Medulla oblongata (tissue), 1 donor: Measurements from ENCODE around the gene DCDC2.
"Not testable (repeated sequence)": the region's sequence is repeated elsewhere in the genome, so short reads cannot be mapped to it uniquely, and the experiment has no call there.

ENCODE experiments used
- DNase-seq: peaks from one replicate; pipeline ENCODE4 v3.0.0-alpha.2; 2015; ENCODE audit errors: extremely low spot score

The DCDC2 gene

DNA sequence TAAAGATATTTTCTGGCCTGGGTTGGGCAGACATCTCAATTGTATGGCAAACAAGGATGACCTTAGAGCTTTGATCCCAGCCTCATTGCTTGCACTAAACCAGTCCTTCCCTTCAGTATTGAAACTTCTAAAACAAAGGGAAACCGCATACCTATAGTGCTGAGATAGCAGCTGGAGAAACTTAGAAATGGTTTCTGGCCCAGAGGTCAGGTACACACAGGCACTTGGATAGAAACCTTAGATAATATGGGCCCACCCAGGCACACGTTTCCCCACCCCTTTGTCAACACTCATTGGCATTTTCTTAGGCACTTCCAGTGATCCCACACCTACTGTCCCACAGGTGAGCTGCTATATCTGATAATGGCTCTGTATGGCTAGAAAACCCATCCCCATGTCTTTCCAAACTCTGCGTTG is 209.7 kb downstream of the DCDC2 start:
- no peak for DNase-seq

DNA sequence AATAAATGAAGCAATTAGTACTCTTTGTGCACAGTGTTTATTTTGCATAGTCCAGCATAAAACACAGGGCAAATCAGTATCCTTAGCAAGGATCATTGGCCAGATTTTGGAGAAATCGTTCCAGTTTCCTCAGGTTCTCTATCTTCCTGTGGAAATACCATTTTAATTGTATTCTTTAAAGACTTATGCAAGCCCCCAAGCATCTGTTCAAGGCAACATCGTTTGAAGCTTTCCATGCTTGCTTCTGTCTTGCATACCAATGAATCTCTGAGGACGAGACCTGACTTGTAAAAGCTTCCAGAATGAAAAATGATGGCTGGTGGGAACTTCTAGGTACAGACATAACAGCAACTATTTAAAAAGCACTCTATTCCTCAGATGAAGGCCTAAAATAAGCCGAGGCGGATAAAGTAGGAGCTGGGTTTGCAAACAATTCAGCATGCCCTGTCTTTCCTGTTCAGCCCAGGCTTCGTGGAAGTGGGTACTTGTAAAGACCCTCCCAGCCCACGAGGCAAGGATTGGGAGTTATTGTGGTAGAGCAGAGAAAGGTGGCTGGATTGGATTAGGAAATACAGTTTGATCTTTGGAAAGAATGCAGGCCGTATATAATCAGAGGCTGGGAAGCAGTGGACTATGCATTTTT is 210.2 kb downstream of the DCDC2 start:
- DNase-seq, result no peak

DNA sequence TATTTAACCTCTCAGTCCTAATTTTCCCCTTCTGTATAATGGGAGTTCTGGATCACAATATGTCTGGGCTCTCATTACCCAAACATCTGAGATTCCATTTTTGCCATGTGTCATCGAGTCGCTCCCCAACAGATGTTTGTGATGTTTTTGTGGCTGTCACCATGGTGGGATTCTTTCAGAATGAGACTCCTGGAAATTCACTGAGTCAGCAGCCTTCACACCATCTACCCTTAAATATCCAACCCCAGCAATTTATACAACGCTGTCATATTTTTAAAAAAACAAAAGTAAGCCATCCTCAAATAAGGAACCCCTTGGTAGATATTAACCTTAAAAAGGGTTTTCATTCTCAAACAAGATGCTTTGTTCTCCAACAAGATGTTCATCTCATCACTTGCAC is 211.0 kb downstream of the DCDC2 start:
- DNase-seq, result no peak

DNA sequence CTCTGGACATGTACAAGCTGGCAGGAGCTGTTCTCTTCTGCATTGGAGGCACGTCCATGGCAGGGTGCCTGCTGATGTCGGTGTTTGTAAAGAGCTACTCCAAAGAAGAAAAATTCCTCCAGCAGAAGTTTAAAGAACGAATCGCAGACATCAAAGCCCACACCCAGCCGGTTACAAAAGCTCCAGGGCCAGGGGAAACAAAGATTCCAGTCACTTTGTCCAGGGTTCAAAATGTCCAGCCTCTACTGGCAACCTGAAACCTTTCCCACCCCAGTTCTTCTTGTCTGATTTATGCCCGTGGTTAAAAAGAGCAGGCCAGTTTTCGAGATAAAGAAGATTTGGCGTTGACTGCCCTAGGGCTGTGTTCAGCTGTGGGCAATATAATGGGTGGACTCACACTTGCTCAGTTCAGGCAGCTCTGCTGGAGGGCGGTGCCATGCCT is 212.1 kb downstream of the DCDC2 start:
- no peak for DNase-seq

DNA sequence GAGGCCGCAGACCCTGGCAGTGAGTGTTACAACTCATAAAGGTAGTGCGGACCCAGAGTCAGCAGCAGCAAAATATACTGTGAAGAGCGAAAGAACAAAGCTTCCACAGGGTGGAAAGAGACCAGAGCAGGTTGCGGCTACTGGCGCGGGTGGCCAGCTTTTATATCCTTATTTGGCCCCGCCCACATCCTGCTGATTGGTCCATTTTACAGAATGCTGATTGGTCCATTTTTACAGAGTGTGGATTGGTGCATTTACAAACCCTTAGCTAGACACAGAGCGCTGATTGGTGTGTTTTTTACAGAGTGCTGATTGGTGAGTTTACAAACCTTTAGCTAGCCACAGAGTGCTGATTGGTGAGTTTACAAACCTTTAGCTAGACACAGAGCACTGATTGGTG is 215.1 kb downstream of the DCDC2 start:
- DNase-seq, result not testable (repeated sequence)

DNA sequence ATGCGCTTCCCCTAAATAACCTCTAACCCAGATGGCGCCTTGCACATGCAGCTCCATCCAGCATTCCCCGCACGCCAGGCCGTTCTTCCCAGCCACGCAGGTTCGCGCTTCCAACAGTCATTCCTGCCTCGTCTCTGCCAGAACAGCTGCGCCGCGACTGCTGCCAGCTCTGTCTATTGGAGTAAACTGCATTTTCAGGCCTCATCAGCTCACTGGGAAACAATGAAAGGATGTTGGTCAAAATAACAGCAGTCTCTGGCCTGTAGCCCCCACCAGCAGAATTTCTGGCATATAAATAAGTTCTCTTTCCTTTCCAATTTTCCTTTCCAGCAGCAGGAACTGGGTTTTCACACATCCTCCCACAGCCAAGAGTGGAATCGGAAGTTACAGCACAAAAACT is 217.3 kb downstream of the DCDC2 start:
- DNase-seq, result peak; percentile 18

DNA sequence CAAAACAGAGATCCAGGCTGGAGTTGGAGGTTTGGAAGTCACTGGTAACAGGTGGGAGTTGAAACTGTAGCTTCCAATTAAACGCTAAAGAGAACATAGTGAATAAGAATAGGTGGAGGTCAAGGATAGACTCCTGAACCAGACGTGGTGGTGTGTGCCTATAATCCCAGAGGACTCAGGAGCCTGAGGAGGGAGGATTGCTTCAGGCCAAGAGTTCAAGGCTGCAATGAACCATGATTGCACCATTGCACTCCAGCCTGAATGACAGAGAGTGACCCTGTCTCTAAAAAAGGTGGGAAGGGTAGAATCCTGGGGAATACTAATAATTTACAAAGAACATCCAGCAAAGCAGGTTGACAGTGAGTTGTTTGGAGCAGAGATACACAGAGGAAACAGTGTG is 218.2 kb downstream of the DCDC2 start:
- DNase-seq, result no peak

DNA sequence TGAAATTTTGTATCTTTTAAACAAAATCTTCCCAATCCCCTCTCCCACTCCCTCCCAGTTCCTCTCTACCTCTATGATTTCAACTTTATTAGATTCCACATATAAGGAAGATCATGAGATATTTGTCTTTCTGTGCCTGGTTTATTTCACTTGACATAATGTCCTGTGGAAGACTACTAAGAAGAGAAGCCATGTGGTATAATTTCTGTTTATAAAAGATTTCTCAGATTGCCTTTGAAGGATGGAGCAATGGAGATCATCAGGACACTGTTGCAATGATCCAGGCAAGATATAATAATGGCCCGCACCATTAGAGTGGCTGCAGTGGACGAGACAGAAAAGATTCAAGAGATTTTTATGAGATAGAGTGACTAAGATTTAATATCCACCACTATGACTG is 218.8 kb downstream of the DCDC2 start:
- no peak for DNase-seq

DNA sequence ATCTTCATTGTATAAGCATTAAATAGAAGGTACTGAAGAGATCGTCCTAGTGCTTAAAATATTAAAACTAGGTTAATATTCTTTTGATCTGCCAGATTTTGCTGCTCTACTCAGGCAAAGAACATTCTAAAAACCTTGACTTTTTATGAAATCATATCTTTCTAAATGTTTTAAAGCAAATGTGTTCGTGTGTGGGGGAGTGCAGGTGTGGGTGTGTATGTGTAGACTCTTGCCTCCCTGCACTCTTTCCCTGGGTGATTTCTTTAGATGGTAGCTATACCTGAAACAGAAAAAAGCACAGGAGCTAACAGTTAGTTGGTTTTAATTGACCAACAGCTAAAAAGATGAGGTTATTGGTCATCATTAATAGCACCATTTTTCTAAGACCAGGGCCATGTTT is 226.1 kb downstream of the DCDC2 start:
- no peak for DNase-seq

DNA sequence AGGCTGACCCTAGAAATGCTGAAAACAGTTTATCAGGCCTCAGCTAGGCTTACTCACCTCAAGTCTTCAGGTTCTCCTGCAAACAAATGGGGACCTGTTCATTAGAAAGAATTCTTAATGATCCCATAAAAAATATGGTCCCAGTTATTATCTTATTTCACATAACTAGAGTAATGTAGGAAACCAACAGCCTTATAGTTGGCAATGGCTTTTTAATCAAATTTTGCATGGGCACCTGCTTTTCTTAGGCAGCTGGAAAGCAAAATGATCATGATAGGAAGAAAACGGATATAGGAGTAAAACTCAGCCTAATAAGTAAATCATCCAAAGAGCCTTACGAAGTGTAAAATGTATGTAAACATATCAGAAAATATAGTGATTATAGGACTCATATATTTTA is 230.5 kb downstream of the DCDC2 start:
- no peak for DNase-seq

DNA sequence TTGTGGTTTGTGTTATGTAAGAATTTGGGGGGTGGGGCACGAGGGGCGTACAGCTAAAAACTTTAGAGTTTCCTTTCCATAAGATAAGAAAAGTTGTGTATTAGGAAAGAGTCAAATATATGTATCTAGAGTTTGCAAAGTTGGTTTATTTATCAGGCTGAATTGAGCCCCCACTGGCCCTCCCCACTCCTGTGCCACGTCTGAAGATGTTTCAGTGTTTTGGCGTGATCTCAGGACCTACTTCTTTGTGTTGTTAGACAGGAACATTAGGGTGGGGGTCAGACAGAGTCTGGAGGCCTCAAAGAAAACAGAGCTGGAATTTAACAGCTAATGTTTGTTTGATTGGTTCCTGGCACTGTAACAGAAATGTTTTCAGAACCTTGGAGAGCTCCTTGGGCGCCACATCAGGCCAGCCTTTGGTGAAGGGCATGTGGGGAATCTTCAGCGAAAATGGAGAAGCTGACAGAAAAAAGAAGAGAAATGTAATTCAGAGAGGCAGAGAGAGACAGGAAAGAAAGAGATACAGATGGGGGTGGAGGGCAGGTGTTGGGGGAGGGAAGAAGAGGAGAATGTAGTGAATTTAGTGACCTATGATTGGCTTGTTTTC is 231.2 kb downstream of the DCDC2 start:
- peak; percentile 75 for DNase-seq

DNA sequence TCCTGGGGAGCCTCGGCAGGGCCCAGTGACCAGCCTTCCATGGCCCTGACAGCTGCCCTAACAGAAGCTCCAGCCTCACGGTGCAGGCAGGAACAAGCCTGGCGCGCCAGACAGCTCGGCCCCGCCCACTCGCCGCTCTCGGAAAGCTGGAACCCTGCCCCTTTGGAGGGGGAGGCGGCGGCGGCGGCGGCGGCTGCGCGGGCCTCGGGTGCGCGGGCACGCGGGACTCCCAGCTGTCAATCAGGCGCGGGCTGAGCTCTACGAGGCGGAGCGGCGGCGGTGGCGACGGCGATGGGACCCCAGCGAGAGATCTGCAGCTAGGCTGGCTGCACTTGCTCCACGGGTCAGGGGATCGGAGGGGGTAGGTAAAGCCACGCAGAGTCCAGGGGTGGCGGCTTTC is 231.9 kb downstream of the DCDC2 start, which contains the start of gene NRSN1:
TSS of gene NRSN1 (plus strand) at position 236 of the 400 bp plus-strand sequence. CDS start 8,113 bp downstream, outside the sequence.
- DNase-seq, result no peak

DNA sequence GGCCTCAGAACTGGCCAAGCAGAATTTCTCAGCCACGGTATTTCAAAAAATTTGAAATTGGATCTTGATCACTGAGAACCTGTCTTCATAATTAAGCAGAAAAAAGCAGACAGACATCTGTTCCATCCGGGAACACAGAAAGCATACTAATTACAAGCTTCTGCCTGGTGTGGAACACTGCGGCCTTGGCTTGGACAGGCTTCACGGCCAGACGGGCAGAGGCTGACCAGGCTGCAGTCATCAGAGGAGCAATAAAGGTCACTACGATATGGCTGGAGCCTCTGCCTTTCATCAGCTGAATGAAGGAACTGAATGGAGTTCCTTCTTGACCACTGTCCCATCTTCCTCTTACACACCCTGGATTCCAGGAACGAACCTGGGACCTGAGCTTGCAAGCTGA is 235.7 kb downstream of the DCDC2 start:
- DNase-seq, result no peak
